HUDEP-2 (cell line): ENCODE results near the gene AK4.

Experiments used
- DNase-seq, 76 experiments: peaks; one replicate each; lab custom pipeline; 2025; ENCODE audit not compliant: unreplicated experiment in 76 of 76; lab: John Stamatoyannopoulos, UW

The AK4 gene

DNA sequence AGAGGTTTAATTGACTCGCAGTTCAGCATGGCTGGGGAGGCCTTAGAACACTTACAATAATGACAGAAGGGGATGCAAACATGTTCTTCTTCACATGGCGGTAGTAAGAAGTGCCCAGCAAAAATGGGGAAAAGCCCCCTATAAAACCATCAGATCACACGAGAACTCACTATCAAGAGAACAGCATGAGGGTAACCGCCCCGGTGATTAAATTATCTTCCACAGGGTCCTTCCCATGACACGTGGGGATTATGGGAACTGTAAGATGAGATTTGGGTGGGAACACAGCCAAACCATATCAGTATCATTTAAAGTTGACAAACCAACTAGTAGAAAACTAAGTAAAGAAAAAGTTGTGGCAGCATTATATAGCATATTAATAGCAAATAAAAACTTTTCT lies 90.0 kb downstream of the AK4 start:
- DNase-seq, result peak in 16 of 76 experiments; percentile 13 to 62 (median 30)

GRCh38 chr1:65243491-65243890 lies 95.5 kb downstream of the AK4 start:
- DNase-seq, result no peak

DNA sequence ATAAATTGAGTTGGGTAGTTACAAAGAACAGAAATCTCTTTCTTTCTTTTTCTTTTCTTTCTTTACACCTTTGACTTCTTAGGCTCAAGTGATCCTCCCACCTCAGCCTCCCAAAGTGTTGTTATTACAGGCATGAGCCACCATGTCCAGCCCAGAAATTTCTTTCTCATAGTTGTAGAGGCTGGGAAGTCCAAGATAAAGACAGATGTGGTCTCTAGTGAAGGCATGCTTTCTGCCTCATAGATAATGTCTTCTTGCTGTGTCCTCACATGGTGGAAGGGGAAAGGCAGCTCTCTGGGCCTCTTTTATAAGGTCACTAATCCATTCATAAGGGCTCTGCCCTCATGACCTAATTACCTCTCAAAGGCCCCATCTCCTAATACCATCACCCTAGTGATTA lies 97.3 kb downstream of the AK4 start:
- DNase-seq, result no peak

GRCh38 chr1:65247419-65248359 lies 99.7 kb downstream of the AK4 start:
- DNase-seq, result no peak

GRCh38 chr1:65250826-65251225 lies 102.8 kb downstream of the AK4 start:
- DNase-seq, result no peak

DNA sequence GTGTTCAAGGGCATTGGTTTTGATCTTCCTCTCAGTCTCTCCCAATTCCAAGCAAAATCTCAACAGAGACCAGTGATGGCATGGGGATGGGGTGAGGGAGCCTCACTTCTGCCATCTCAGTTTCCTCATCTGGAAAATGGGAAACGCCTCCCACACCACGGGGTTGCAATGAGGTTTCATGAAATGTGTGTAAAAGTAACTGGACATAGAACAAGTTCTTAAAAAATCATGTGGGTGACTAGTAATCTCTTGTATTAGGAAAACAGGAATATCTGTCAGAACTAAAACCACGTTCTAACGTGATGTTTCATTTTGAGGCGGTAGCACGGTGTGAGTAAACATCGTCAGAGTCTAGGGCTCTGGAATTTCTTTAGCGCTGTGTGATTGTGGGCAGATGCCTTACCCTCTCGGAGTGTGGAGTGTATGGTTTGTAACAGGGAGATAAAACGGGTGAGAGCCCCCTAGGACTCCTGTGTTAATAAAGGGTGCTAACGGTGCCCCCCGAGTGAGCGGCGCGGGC lies 105.9 kb downstream of the AK4 start:
- DNase-seq, result peak in 2 of 76 experiments; percentile 35 to 58

DNA sequence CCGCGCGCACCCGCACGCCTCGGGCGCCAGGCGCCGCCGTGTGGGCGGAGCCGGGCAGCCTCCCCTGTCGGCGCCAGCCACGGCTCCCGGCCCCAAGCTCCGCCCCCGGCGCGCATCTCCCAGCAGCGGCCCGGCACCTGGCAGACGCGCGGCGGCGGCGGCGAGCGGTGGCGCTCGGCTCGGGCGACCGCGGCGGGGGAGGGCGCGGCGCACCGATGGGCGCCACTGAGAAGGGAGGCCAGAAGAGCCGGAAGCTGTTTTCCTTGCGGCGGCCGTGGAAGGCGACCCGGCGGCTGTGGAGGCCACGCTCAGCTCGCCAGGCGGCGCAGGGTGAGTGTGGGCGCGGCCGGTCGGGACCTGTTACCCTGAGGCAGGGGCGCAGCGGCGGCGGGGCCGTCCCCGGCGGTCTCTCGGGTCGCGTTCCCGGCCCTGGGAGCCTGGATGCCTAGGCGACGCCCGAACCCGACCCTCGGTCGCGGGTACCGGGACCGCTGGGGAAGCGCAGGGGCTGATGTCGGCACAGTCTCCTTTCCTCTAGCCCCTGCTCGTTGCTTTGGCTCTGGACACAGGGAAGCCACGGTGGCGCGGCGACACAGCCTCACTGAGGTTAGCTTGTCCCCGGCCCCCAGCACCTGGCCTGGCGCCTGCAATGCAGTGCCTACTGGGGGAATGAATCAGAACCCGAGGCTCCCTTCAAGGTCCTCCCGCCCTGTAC lies 106.5 kb downstream of the AK4 start:
- peak in 72 of 76 experiments; percentile 6 to 90 (median 74) for DNase-seq

- DNase-seq, result peak in 32 of 76 experiments; percentile 12 to 60 (median 44)
These were observed 107.1 kb downstream of the AK4 start for GRCh38 chr1:65255035-65255655.

DNA sequence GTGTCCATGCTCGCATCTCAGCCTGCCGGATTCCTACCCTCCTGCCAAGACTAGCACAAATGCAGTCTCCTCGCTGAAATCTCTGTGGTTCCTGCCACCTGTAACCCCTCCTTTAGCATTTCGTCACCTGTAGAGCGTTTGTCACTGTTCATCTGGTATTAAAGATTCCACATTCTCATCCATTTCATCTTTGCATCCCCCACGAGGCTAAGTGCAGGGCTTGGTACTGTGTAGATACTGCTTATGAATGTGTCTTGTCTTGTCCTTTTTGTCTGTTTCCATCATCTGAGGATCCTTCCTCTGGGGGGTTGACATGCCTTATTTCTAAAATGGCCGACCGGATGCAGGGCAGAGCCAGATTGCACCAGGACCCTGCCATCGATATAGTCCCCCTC lies 107.7 kb downstream of the AK4 start:
- peak in 7 of 76 experiments; percentile 7 to 43 (median 25) for DNase-seq

- DNase-seq, result peak in 2 of 76 experiments; percentile 40 to 43
These were observed 109.1 kb downstream of the AK4 start for GRCh38 chr1:65256860-65257708.

GRCh38 chr1:65258106-65258505 lies 110.1 kb downstream of the AK4 start:
- DNase-seq, result no peak

GRCh38 chr1:65259816-65260215 lies 111.8 kb downstream of the AK4 start:
- DNase-seq, result no peak

DNA sequence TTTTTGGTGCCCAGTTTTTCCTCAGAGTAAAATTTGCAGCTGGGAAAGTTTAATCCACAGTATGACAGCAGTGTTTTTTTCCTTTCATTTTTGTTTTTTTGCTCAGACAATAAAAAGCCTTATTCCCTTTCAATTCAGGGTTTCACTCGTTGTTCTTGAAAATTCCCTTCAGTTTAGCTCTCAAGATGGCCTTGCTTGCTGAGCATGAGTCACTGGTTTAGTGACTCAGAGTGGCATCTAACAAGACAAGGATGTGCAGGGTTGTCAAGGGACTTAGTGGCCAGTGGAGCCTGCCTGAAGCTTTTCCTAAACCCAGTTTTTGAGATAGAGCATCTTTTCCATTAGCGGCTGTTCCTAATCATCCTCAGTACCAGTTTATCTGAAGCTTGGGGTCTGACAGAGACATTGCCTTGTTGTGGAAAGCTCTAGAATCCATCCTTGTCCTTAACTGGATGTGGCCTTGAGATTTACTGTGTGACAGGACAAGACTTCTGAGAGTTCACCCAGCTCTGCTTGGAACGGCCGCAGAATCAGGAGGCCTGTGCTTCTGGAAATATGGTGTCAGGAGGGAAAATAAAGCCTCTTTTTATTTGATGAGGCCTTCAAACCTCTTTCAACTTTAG lies 113.0 kb downstream of the AK4 start:
- peak in 28 of 76 experiments; percentile 16 to 65 (median 30) for DNase-seq

- DNase-seq, result no peak
These were observed 115.3 kb downstream of the AK4 start for GRCh38 chr1:65263286-65263685.

DNA sequence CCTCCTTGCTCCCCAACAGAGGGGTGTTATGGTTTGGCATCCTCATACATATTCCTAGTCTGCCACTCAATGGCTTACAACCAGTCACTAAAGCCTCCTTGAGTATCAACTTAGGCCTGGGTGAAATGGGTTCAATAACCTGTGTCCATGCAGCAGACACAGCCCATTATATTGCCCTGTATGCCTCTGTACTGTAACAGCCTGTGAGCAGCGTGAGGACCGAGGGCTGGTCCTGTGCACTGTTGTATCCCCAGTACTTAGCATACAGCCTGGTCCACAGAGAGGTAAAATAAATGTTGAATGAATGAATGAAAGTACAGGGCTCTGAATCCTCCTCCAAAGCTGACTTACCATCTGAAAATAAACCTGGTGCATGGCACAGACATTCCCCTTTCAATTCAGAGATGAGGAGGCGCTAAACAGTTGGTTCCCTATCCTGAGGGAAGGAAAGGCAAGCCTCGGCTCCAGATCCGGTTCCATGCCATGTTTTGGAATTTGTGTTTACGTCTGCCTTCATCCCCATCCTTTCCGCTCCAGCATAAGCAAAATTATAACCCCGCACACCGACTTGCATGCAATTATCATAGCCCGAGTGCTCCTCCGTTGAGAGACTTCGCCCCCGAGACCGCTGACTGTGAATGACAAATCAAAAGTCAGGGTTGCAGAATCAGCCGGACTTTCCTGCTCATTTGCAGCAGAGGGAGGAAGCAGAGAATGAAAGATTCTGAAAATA lies 116.4 kb downstream of the AK4 start:
- DNase-seq, result peak in 13 of 76 experiments; percentile 13 to 41 (median 21)

DNA sequence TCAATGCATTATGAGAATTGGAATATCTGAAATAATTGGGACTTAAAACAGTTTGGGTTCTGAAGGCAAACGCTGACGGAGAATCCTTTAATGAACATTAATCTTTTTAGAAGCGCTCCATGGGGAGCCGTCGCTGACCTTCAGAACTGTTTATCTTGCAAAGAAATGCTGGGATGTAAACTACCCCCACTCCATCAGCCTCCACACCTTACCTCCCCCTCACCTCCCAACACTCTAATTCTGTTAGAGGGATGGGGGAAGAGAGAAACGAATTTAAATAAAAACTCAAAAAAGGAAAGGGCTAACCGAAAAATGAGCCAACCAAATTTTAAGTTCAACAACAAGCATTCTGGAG lies 117.3 kb downstream of the AK4 start:
- DNase-seq, result no peak

DNA sequence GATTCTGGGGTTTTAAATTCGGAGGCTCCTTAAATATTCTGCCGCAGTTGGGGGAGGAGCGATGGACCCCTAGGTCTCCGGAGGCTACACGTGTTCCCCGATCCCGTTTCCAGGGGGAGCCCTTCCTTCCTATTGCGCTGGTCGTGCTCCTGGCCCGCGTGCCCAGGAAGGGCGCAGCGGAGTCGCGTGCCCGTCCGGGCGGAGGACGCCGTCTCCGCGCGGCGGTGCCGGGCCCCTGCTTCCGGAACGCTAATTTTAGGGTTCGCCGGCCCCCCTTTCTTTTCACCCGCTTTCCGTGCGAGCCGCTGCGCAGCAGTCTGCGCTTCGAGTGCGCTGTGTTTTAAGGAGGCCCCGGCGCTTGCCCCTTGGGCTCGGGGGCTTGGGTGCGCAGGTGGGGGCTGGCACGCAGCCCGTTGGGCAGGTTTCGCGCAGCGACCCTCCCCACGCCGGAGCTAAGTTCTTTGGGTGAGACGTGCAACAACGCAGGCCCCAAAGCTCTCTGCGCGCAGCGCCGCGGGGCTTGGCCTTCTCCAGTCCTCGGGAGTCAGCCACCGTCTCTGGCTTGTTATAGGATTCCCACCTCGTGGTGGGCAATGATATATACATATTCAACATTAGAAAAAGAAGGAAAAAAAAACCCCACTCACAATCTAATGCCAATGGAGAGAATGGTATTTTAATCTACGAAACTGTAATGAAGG lies 117.8 kb downstream of the AK4 start:
- peak in 53 of 76 experiments; percentile 14 to 66 (median 42) for DNase-seq

GRCh38 chr1:65266476-65266875 lies 118.5 kb downstream of the AK4 start:
- DNase-seq, result no peak
